ENCODE data around the gene ESR2. TPM values are rescaled to one million over a fixed set of nuclear protein-coding genes. Genes with fewer than 3 reads are reported as not detected.
A peak's percentile ranks its signal among the peaks of the same experiment; 100 is the strongest.

ESR2 gene
- total RNA-seq, 4 donors from 2014 or later: 0.27 to 1.0 (median 0.78) TPM; not detected in 1

GRCh38 chr14:64174922-64175782 lies 119.0 kb downstream of the ESR2 start:
- Histone ChIP-seq H3K4me1 (no peaks in the 10 kb centered on the region), H3K9me3 (no peaks in the 10 kb centered on the region), H3K36me3 (peaks cover 31 to 45% of the 10 kb centered on the region in 2 donors), H3K27me3 (no peaks in the 10 kb centered on the region), H3K4me3 (replicated peaks in 1 of 3) (no peak overlapping the region), H3K27ac (peak overlapping the region in 1 of 3 donors; percentile 9)
- TF ChIP-seq POLR2A (IDR thresholded peaks at IDR 0.05): no peak
- TF ChIP-seq CTCF (IDR thresholded peaks at IDR 0.05): no peak
- intact Hi-C loops (cut with DNase I): no loop called here
- DNase-seq: no peak
- 97 to 98% methylated on average over 2 of the region's 2 CpGs for WGBS, 2 donors

GRCh38 chr14:64170181-64170580 lies 124.0 kb downstream of the ESR2 start:
- Histone ChIP-seq H3K4me1 (no peaks in the 10 kb centered on the region), H3K27ac (no peak overlapping the region), H3K4me3 (replicated peaks in 1 of 3) (no peak overlapping the region), H3K27me3 (no peaks in the 10 kb centered on the region), H3K36me3 (peaks cover 49 to 63% of the 10 kb centered on the region in 2 donors), H3K9me3 (no peaks in the 10 kb centered on the region)
- TF ChIP-seq POLR2A (IDR thresholded peaks at IDR 0.05) (no peak), CTCF (IDR thresholded peaks at IDR 0.05) (no peak)
- no peak for DNase-seq
- intact Hi-C loops (cut with DNase I): no loop called here
- 94 to 96% methylated on average over 8 of the region's 8 CpGs for WGBS, 2 donors

GRCh38 chr14:64159588-64159987 lies 134.6 kb downstream of the ESR2 start:
- H3K27me3 ChIP-seq: no peaks in the 10 kb centered on the region

GRCh38 chr14:64158608-64159007 lies 135.6 kb downstream of the ESR2 start:
- Histone ChIP-seq H3K4me3 (replicated peaks in 1 of 3) (no peak overlapping the region), H3K36me3 (peaks cover 17 to 18% of the 10 kb centered on the region in 2 donors), H3K27me3 (no peaks in the 10 kb centered on the region), H3K4me1 (no peaks in the 10 kb centered on the region), H3K27ac (peak overlapping the region in 1 of 3 donors; percentile 20), H3K9me3 (no peaks in the 10 kb centered on the region)
- TF ChIP-seq POLR2A (IDR thresholded peaks at IDR 0.05) (no peak), CTCF (IDR thresholded peaks at IDR 0.05) (no peak)
- WGBS, 2 donors: 71 to 72% methylated on average over 2 of the region's 2 CpGs
- DNase-seq: no peak
- intact Hi-C loops (cut with DNase I): no loop called here

More at GRCh38 chr14:64159588-64159987, 134.6 kb downstream of the ESR2 start:
- WGBS, 2 donors: 92 to 96% methylated on average over 3 of the region's 3 CpGs
- DNase-seq: no peak
- Histone ChIP-seq H3K4me1 (no peaks in the 10 kb centered on the region), H3K4me3 (replicated peaks in 1 of 3) (no peak overlapping the region), H3K36me3 (peaks cover 15 to 24% of the 10 kb centered on the region in 2 donors), H3K27ac (peak overlapping the region in 1 of 3 donors; percentile 20), H3K9me3 (no peaks in the 10 kb centered on the region)
- no peak for TF ChIP-seq POLR2A (IDR thresholded peaks at IDR 0.05)
- no peak for TF ChIP-seq CTCF (IDR thresholded peaks at IDR 0.05)
- intact Hi-C loops (cut with DNase I): no loop called here

- TF ChIP-seq POLR2A (IDR thresholded peaks at IDR 0.05) (no peak), CTCF (IDR thresholded peaks at IDR 0.05) (no peak)
- DNase-seq: peak; percentile 50 to 62
- 76 to 89% methylated on average over 8 of the region's 8 CpGs for WGBS, 2 donors
- Histone ChIP-seq H3K9me3 (no peaks in the 10 kb centered on the region), H3K4me3 (replicated peaks in 1 of 3) (no peak overlapping the region), H3K27me3 (no peaks in the 10 kb centered on the region), H3K4me1 (no peaks in the 10 kb centered on the region), H3K27ac (no peak overlapping the region), H3K36me3 (peaks cover 32 to 35% of the 10 kb centered on the region in 2 donors)
- intact Hi-C loops (cut with DNase I): loop anchor here (10.0 kb wide), 1 partner anchor 145 kb away; the partner anchor contains the start of gene ESR2
These were observed 144.2 kb downstream of the ESR2 start for GRCh38 chr14:64149921-64150320.
